ENCODE results near the gene BCAS3. TPM values are rescaled to one million over a fixed set of nuclear protein-coding genes. Genes with fewer than 3 reads are reported as not detected.
A peak's percentile ranks its signal among the peaks of the same experiment; 100 is the strongest.
"Not testable (repeated sequence)": the region's sequence is repeated elsewhere in the genome, so short reads cannot be mapped to it uniquely, and the experiment has no call there.

Gene BCAS3
- total RNA-seq, 1 donor = 23.7 TPM

DNA sequence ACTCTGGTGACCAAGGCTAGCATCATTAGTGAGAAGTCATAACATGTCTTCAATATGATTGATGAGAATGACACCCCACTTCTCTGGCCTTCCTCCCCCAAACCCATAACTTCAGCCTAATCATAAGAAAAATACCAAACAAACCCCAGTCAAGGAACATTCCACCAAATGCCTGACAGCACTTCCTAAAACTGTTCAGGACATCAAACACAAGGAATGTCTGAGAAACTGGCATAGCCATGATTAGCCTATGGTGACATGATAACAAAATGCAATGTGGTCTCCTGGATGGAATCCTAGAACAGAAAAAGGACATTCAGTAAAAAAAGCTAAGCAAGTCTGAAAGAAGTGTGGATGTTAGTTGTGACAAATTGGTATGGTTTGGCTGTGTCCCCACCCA, 749.9 kb downstream of the BCAS3 start:
- H3K4me3 ChIP-seq (ENCODE audit: low read depth, low read length) = no peak overlapping the region
- TF ChIP-seq, protein P1, sequence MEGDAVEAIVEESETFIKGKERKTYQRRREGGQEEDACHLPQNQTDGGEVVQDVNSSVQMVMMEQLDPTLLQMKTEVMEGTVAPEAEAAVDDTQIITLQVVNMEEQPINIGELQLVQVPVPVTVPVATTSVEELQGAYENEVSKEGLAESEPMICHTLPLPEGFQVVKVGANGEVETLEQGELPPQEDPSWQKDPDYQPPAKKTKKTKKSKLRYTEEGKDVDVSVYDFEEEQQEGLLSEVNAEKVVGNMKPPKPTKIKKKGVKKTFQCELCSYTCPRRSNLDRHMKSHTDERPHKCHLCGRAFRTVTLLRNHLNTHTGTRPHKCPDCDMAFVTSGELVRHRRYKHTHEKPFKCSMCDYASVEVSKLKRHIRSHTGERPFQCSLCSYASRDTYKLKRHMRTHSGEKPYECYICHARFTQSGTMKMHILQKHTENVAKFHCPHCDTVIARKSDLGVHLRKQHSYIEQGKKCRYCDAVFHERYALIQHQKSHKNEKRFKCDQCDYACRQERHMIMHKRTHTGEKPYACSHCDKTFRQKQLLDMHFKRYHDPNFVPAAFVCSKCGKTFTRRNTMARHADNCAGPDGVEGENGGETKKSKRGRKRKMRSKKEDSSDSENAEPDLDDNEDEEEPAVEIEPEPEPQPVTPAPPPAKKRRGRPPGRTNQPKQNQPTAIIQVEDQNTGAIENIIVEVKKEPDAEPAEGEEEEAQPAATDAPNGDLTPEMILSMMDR (IDR thresholded peaks at IDR 0.05; ENCODE audit: insufficient read depth, low read depth, low read length) = no peak
- DNase-seq (ENCODE audit: low read depth) = no peak

DNA sequence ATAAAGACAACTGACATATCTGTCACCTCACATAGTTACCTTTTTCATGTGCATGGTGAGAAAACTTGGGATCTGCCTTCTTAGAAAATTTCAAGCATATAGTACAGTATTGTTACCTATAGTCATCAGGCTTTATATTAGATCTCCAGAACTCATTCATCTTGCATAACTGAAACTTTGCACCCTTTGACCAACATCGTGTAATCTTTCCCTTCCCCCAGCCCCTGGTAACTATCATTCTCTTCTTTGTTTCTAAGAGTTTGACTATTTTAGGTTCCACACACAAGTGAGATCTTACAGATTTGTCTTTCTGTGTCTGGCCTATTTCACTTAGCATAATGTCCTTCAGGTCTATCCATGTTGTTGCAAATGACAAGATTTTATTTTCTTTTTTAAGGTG, 751.6 kb downstream of the BCAS3 start:
- TF ChIP-seq, protein P1 (IDR thresholded peaks at IDR 0.05; ENCODE audit: insufficient read depth, low read depth, low read length) = no peak
- no peak for DNase-seq (ENCODE audit: low read depth)
- H3K4me3 ChIP-seq (ENCODE audit: low read depth, low read length) = no peak overlapping the region

DNA sequence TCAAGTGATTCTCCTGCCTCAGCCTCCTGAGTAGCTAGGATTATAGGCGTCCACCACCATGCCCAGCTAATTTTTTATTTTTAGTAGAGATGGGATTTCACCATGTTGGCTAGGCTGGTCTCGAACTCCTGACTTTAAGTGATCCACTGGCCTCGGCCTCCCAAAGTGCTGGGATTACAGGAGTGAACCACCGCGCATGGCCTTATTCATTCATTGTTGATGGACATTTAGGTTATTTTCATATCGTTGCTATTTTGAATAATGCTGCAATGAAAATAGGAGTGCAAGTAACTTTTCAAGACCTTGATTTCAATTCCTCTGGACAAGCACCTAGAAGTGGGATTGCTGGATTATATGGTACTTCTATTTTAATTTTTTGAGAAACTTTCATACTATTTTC, 752.2 kb downstream of the BCAS3 start:
- DNase-seq (ENCODE audit: low read depth); H3K4me3 ChIP-seq (ENCODE audit: low read depth, low read length): not testable (repeated sequence)

DNA sequence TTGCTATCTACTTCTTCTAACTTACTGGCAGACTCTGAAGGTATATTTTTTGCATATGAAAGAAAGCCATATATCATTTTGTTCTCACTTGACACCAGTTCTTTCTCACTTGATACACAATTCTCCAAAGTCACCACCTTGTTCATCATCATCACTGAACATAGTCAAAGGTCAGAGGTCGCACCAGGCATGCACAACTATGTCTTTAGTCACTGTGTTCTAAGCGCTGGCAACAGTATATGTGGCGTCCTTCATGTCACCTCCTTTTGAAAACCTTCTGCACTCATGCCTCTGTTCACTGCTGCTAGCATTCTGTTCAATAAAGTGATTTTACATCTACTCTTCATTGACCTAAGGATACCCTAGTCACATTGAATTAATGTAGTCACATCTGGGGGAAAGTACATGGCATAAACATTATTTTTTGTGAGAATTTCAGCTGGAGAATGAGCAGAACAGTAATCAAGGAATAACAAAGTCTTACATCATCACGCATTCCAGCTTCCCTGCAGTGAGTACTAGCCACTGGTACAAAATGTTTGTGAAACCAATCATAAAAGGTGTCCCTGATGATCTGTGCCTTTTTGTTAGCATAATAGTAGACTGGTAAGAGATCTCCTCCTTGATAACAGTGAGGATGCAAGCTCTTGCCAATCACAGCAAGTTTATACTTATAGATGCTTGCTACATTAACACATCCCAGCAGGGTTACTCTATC, 754.1 kb downstream of the BCAS3 start:
- peak; percentile 77 for DNase-seq (ENCODE audit: low read depth)
- TF ChIP-seq, protein P1 (IDR thresholded peaks at IDR 0.05; ENCODE audit: insufficient read depth, low read depth, low read length) = no peak
- H3K4me3 ChIP-seq (ENCODE audit: low read depth, low read length) = no peak overlapping the region

DNA sequence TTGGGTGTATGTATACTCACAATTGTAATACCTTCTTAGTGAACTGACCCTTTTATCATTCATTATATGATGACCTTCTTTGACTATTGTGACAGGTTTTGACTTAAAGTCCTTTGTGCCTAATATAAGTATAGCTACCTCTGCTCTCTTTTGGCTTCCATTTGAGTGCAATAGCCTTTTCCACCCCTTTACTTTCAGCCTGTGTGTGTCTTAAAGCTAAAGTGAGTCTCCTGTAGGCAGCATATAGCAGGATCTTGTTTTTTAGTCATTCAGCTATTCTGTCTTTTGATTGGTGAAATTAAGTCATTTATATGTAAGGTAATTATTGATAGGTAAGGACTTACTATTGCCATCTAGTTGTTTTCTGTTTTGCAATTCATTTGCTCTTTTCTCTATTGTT, 758.6 kb downstream of the BCAS3 start:
- DNase-seq (ENCODE audit: low read depth) = no peak
- no peak overlapping the region for H3K4me3 ChIP-seq (ENCODE audit: low read depth, low read length)
- TF ChIP-seq, protein P1 (IDR thresholded peaks at IDR 0.05; ENCODE audit: insufficient read depth, low read depth, low read length) = no peak

DNA sequence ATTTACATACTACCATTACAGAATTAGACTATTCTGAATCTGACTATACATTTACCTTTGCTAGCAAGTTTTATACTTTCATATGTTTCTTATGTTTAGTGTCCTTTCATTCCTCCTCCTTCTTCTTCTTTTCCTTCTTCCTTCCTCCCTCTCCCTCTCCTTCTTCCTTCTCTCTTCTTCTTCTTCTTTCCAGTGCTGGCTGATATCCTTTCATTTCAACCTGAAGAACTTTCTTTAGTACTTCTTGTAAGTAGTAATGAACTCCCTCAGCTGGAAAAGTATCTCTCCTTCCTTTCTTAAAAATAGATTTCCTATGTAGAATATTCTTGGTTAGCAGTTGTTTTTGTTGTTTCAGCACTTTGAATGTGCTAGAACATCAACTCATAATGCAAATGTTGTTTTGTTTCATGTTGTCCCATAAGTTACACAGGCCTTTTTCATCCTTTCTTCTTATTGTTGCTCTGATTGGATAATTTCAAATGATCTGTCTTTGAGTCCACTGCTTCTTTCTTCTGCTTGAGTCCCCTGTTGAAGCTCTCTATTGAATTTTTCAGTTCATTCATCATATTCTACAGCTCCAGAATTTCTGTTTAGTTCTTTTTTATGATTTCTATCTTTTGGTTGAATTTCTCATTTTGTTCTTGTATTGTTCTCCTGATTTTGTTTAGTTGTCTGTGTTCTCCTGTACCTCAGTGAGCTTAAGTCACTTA, 759.5 kb downstream of the BCAS3 start:
- DNase-seq (ENCODE audit: low read depth) = no peak
- no peak overlapping the region for H3K4me3 ChIP-seq (ENCODE audit: low read depth, low read length)
- TF ChIP-seq, protein P1 (IDR thresholded peaks at IDR 0.05; ENCODE audit: insufficient read depth, low read depth, low read length) = no peak

DNA sequence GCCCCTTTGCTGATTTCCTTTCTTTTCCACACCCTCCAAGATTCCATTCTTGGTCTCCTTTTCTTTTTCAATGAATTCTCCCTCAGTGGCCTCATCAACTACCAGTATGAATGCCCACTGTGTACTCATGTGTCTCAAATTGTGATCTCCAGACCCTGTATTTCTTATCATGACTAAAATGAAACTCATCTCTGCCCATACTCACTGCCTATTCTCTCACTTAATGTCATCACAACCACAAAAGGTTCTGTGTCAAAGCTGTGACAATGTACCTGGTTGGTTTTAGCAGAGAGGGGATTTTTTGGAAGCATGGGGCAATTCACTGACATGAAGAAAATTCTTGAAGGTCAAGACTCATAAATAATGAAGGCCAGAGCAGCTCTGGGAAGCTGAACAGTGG, 763.0 kb downstream of the BCAS3 start:
- no peak for DNase-seq (ENCODE audit: low read depth)
- TF ChIP-seq, protein P1 (IDR thresholded peaks at IDR 0.05; ENCODE audit: insufficient read depth, low read depth, low read length) = no peak
- H3K4me3 ChIP-seq (ENCODE audit: low read depth, low read length) = no peak overlapping the region

DNA sequence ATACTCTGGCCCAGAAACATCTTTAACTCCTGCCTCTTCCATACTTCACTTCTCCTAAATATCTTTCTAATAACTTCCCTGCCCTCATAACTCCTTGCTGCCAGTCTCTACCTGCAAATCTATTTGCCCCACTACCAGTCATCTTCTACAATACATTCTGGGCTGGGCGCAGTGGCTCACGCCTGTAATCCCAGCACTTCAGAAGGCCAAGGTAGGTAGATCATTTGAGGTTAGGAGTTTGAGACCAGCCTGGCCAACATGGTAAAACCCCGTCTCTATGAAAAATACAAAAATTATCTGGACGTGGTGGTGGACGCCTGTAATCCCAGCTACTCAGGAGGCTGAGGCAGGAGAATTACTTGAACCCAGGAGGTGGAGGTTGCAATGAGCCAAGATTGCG, 763.9 kb downstream of the BCAS3 start:
- not testable (repeated sequence) for H3K4me3 ChIP-seq (ENCODE audit: low read depth, low read length)

More for the DNA sequence above, 763.9 kb downstream of the BCAS3 start:
- not testable (repeated sequence) for DNase-seq (ENCODE audit: low read depth)
